Measurements from ENCODE around the gene NMUR2.

Gene NMUR2

GRCh38 chr5:152405145-152405544, at the start of gene NMUR2:
Gene NMUR2, minus strand, starts transcription at chr5:152405279. Its CDS starts 166 bp downstream, at chr5:152405113.
- DNase-seq: peak; percentile 46

- DNase-seq: no peak
Observed at GRCh38 chr5:152443935-152444334, 38.9 kb upstream of the NMUR2 start.

GRCh38 chr5:152439791-152440190, 34.7 kb upstream of the NMUR2 start:
- no peak for DNase-seq

GRCh38 chr5:152437866-152438265, 32.8 kb upstream of the NMUR2 start:
- no peak for DNase-seq

- DNase-seq: no peak
Observed at GRCh38 chr5:152427721-152428120, 22.6 kb upstream of the NMUR2 start.

GRCh38 chr5:152425083-152425482, 20.0 kb upstream of the NMUR2 start:
- DNase-seq: no peak

GRCh38 chr5:152424501-152424900, 19.4 kb upstream of the NMUR2 start:
- no peak for DNase-seq

- DNase-seq: no peak
Observed at GRCh38 chr5:152422081-152422480, 17.0 kb upstream of the NMUR2 start.

GRCh38 chr5:152412129-152412528, 7.0 kb upstream of the NMUR2 start:
- no peak for DNase-seq

GRCh38 chr5:152406082-152406481, 1.0 kb upstream of the NMUR2 start:
- DNase-seq: no peak

- DNase-seq: no peak
Observed at GRCh38 chr5:152404494-152404893, 585 bp downstream of the NMUR2 start.

- DNase-seq: no peak
Observed at GRCh38 chr5:152403046-152403445, 2.0 kb downstream of the NMUR2 start.

- no peak for DNase-seq
Observed at GRCh38 chr5:152400846-152401245, 4.2 kb downstream of the NMUR2 start.

- DNase-seq: no peak
Observed at GRCh38 chr5:152397581-152397980, 7.5 kb downstream of the NMUR2 start.

GRCh38 chr5:152393441-152393840, 11.6 kb downstream of the NMUR2 start:
- no peak for DNase-seq

- DNase-seq: no peak
Observed at GRCh38 chr5:152389208-152389849, 15.8 kb downstream of the NMUR2 start.

- DNase-seq: no peak
Observed at GRCh38 chr5:152388610-152389009, 16.5 kb downstream of the NMUR2 start.

GRCh38 chr5:152380415-152381123, 24.5 kb downstream of the NMUR2 start:
- no peak for DNase-seq

GRCh38 chr5:152379331-152379730, 25.7 kb downstream of the NMUR2 start:
- DNase-seq: no peak

GRCh38 chr5:152378730-152379129, 26.3 kb downstream of the NMUR2 start:
- no peak for DNase-seq

GRCh38 chr5:152376886-152377285, 28.2 kb downstream of the NMUR2 start:
- no peak for DNase-seq

- DNase-seq: no peak
Observed at GRCh38 chr5:152374711-152375275, 30.3 kb downstream of the NMUR2 start.

- DNase-seq: no peak
Observed at GRCh38 chr5:152372875-152373274, 32.2 kb downstream of the NMUR2 start.

GRCh38 chr5:152369298-152369697, 35.8 kb downstream of the NMUR2 start:
- DNase-seq: no peak
